Activated CD4-positive, CD25-positive, alpha-beta regulatory T cell treated with anti-CD3 and anti-CD28 coated beads, Interleukin-2, amount 50 U/mL, for 72 hours (primary cell): ENCODE data around the gene CLCN2.

Source experiments
- DNase-seq: peaks from one replicate; pipeline ENCODE4 v3.0.0; 2021

CLCN2 gene

DNA sequence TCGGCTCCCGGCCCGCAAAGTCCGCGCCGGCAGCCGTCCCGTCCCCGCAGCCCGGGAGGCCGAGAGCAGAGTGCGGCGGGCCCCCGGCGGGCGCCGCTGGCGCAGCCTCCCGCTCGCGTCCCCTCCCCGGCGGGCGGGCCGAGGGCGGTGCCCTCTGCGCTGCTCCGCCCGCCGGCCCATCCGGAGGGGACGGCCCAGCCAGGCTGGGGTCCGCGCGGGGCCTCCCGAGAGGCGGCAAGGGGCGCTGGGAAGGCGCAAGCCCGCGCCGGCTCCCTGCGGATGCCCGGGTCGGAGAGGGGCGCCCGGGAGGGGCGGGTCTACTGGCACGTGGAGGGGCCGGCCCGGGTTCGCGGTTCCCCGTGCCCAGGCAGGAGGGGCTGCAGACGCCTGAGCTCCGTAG lies at the start of gene CLCN2, which contains the start of gene POLR2H:
CLCN2 (minus strand) TSS at position 74 of the 400 bp plus-strand sequence. CDS start 126 bp downstream, outside the sequence.
POLR2H (plus strand) TSS at position 179 of the 400 bp plus-strand sequence. CDS start 1,783 bp downstream, outside the sequence.
- no peak for DNase-seq

GRCh38 chr3:184409946-184410500 lies 48.6 kb upstream of the CLCN2 start:
- no peak for DNase-seq

GRCh38 chr3:184409331-184409926 lies 48.0 kb upstream of the CLCN2 start:
- no peak for DNase-seq

DNA sequence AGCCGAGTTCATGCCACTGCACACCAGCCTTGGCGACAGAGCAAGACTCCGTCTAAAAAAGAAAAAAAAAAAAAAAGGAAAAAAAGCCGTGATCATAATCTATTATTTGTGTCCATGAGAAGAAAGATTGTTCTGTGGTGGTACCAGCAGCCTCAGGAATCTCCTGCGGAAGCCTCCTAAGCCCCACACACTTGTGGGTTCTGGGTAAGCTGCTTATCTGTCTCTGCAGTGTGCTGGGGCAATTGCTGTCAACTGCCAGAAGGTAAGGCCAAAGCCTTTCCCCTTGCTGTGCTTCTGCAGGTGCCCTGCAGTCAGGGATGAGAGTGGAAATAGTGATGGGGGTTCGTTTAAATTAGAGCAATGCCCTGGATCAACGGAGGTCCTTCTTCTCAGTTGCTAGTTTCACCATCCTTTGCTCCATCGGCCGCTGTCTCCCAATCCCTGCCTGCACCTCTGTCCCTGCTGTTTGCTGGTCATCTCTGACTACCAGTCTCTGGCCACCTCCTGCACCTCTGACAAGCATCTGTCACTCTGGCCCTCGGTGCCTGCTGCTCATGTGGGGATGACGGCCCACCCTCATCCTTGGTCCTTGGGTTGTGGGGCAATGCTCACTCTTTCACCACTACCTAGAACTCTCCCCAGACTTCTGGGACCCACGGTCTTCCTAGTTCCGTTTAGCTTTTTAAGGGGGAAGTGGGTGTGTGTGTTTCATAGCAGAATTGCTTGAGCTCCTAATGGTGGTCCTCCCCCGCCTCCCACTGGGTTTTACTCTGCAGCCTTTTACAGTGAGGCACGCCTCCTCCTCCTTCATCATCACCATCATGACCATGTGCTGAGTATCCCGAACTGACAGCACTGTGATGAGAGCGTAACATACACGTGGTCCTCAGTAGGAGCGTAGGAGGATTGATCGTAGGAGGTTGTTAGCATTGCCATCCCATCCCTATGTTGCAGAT lies 43.9 kb upstream of the CLCN2 start:
- no peak for DNase-seq

GRCh38 chr3:184399410-184399809 lies 38.0 kb upstream of the CLCN2 start:
- no peak for DNase-seq

GRCh38 chr3:184395320-184395660 lies 33.9 kb upstream of the CLCN2 start:
- DNase-seq: no peak

DNA sequence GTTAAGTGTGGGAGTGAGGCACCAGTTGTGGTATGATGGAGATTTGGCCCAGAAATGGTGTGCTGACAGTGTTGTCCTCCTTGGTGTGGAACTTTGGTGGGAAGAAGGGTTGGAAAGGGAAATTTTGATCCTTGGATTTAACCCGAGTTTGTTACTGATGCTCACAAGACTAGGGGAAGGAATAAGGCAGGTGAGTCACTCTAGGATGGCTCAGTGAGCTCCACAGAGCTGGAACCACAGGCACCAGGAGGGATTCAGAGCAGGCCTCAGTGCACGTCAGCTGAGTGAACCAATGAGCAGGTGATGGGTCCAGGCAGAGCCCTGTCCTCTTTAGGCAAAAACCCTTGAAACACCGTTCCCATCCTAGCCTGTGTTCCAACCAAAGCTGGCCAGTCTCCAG lies 29.9 kb upstream of the CLCN2 start:
- DNase-seq: no peak

GRCh38 chr3:184389935-184390528 lies 28.6 kb upstream of the CLCN2 start:
- DNase-seq: no peak

GRCh38 chr3:184389384-184389783 lies 28.0 kb upstream of the CLCN2 start:
- DNase-seq: no peak

GRCh38 chr3:184388936-184389230 lies 27.5 kb upstream of the CLCN2 start:
- no peak for DNase-seq

- no peak for DNase-seq
These were observed 26.9 kb upstream of the CLCN2 start for GRCh38 chr3:184388164-184388935.

- no peak for DNase-seq
These were observed 25.8 kb upstream of the CLCN2 start for GRCh38 chr3:184387174-184387714.

GRCh38 chr3:184386047-184386806 lies 24.8 kb upstream of the CLCN2 start:
- DNase-seq: no peak

GRCh38 chr3:184384856-184385422 lies 23.5 kb upstream of the CLCN2 start:
- DNase-seq: no peak

- no peak for DNase-seq
These were observed 22.9 kb upstream of the CLCN2 start for GRCh38 chr3:184384342-184384741.

DNA sequence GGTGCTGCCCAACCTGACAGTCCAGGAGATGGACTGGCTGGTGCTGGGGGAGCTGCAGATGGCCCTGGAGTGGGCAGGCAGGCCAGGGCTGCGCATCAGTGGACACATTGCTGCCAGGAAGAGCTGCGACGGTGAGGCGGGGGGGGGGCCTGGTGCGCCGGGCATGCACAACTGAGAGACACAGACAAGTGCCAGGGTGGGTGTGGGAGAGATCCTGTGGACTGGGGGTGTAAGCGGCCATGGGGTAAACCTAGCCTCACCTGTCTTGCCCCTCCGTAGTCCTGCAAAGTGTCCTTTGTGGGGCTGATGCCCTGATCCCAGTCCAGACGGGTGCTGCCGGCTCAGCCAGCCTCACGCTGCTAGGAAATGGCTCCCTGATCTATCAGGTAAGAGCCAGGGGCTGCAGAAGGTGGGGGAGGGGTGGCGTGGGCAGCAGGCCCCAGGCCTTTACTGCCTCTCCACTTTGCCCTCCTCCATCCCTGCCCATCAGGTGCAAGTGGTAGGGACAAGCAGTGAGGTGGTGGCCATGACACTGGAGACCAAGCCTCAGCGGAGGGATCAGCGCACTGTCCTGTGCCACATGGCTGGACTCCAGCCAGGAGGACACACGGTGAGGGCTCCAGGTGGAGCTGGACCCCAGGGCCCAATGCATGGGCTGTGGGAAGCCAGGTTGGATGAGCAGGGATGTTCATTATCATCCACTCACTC lies 21.8 kb upstream of the CLCN2 start:
- DNase-seq: no peak

GRCh38 chr3:184382326-184383032 lies 21.1 kb upstream of the CLCN2 start:
- no peak for DNase-seq

GRCh38 chr3:184381261-184382224 lies 20.1 kb upstream of the CLCN2 start:
- DNase-seq: no peak
